GM12891 (cell line): ENCODE measurements around the gene TLCD5.

Experiments used
- PAX5 ChIP-seq: IDR thresholded peaks from 2 replicates; pipeline ENCODE4 v1.6.1; 2011; ENCODE audit warnings: low read length, moderate library complexity, mild to moderate bottlenecking; ENCODE audit not compliant: insufficient read depth, severe bottlenecking
- POLR2A ChIP-seq: IDR thresholded peaks from 2 replicates; pipeline ENCODE4 v1.6.1; 2011; ENCODE audit warnings: low read depth, low read length, control low read depth
- POLR2AphosphoS5 ChIP-seq: IDR thresholded peaks from 2 replicates; pipeline ENCODE4 v1.6.1; 2011; ENCODE audit warnings: low read depth, low read length, control low read depth
- POU2F2 ChIP-seq: IDR thresholded peaks from 2 replicates; pipeline ENCODE4 v1.6.1; 2011; ENCODE audit warnings: low read depth, mild to moderate bottlenecking, control low read depth, low read length, moderate library complexity
- SPI1 ChIP-seq: IDR thresholded peaks from 2 replicates; pipeline ENCODE4 v1.6.1; 2011; ENCODE audit warnings: low read depth, low read length, control low read depth
- TAF1 ChIP-seq: IDR thresholded peaks from 2 replicates; pipeline ENCODE4 v1.6.1; 2011; ENCODE audit warnings: low read depth, low read length, control low read depth

GRCh38 chr11:120338107-120338933 is 13.2 kb downstream of the TLCD5 start:
- TF ChIP-seq POLR2A (no peak), POLR2AphosphoS5 (no peak), TAF1 (no peak), SPI1 (no peak), PAX5 (no peak), POU2F2 (no peak)
